Left kidney (tissue), 8 donors: ENCODE measurements around the gene OVAAL. TPM values are rescaled to one million over a fixed set of nuclear protein-coding genes. Genes with fewer than 3 reads are reported as not detected.

Experiments
- DNase-seq: peaks from one replicate; pipeline ENCODE4 v3.0.0-alpha.2; 2013
- long read RNA-seq, 8 donors: transcript quantifications; one replicate each; lab custom pipeline, GENCODE V29; 2026
- polyA plus RNA-seq: library from polyadenylated mRNA; unstranded; fragments of 120-200 nt; gene quantifications from one replicate; pipeline ENCODE4 v1.2.1, GENCODE V29; 2013; ENCODE audit not compliant: insufficient read length

Gene OVAAL
- not detected for polyA plus RNA-seq
- long read RNA-seq, donor 1, result 0 reads
- long read RNA-seq, donor 2, result 0 reads
- long read RNA-seq, donor 3, result 0 reads
- long read RNA-seq, donor 4, result 0 reads
- long read RNA-seq, donor 5, result 0 reads
- long read RNA-seq, donor 6, result 0 reads
- long read RNA-seq, donor 7, result 0 reads
- long read RNA-seq, donor 8, result 0 reads

- no peak for DNase-seq
These were observed at the start of gene OVAAL for GRCh38 chr1:180558664-180559063. TSS of gene OVAAL (plus strand) at chr1:180558964.

GRCh38 chr1:180510882-180511281 lies 47.9 kb upstream of the OVAAL start:
- no peak for DNase-seq

GRCh38 chr1:180513531-180513930 lies 45.2 kb upstream of the OVAAL start:
- no peak for DNase-seq

- no peak for DNase-seq
These were observed 43.4 kb upstream of the OVAAL start for GRCh38 chr1:180515364-180515763.

- DNase-seq, result peak; percentile 77
These were observed 42.8 kb upstream of the OVAAL start for GRCh38 chr1:180515857-180516388.

- DNase-seq, result no peak
These were observed 38.9 kb upstream of the OVAAL start for GRCh38 chr1:180519846-180520245.

- no peak for DNase-seq
These were observed 37.1 kb upstream of the OVAAL start for GRCh38 chr1:180521474-180522212.

GRCh38 chr1:180522213-180522515 lies 36.6 kb upstream of the OVAAL start:
- no peak for DNase-seq

- no peak for DNase-seq
These were observed 34.4 kb upstream of the OVAAL start for GRCh38 chr1:180524160-180524914.

- no peak for DNase-seq
These were observed 33.6 kb upstream of the OVAAL start for GRCh38 chr1:180524915-180525714.

GRCh38 chr1:180525715-180526039 lies 33.1 kb upstream of the OVAAL start:
- no peak for DNase-seq

GRCh38 chr1:180527101-180527669 lies 31.6 kb upstream of the OVAAL start:
- DNase-seq, result no peak

GRCh38 chr1:180528868-180529470 lies 29.8 kb upstream of the OVAAL start:
- no peak for DNase-seq

- DNase-seq, result no peak
These were observed 28.3 kb upstream of the OVAAL start for GRCh38 chr1:180530501-180530900.

GRCh38 chr1:180532854-180533253 lies 25.9 kb upstream of the OVAAL start:
- no peak for DNase-seq

- DNase-seq, result peak; percentile 65
These were observed 25.3 kb upstream of the OVAAL start for GRCh38 chr1:180533266-180533987.

- DNase-seq, result no peak
These were observed 24.6 kb upstream of the OVAAL start for GRCh38 chr1:180534214-180534613.

- no peak for DNase-seq
These were observed 23.3 kb upstream of the OVAAL start for GRCh38 chr1:180535418-180535999.

- DNase-seq, result no peak
These were observed 21.9 kb upstream of the OVAAL start for GRCh38 chr1:180536821-180537372.

- DNase-seq, result no peak
These were observed 19.6 kb upstream of the OVAAL start for GRCh38 chr1:180539136-180539535.
